Immature natural killer cell (primary cell): Measurements from ENCODE around the gene PRSS53. TPM values are rescaled to one million over a fixed set of nuclear protein-coding genes. Genes with fewer than 3 reads are reported as not detected.
"Not testable (repeated sequence)": the region's sequence is repeated elsewhere in the genome, so short reads cannot be mapped to it uniquely, and the experiment has no call there.

Experiments used
- DNase-seq, 3 donors: peaks; one replicate each; pipeline ENCODE4 v3.0.0; 2022; ENCODE audit warnings: mixed read lengths in 1 of 3
- H3K27ac Mint-ChIP-seq, 6 donors: one replicate each; pipeline ENCODE4 v1.8.0; 2020; ENCODE audit warnings: mixed read lengths in 6 of 6, mild to moderate bottlenecking in 5 of 6, inconsistent platforms in 4 of 6, moderate library complexity in 3 of 6
- H3K27me3 Mint-ChIP-seq, 3 donors: one replicate each; pipeline ENCODE4 v1.8.0; 2020 to 2021; ENCODE audit warnings: low read depth in 3 of 3, mild to moderate bottlenecking in 3 of 3, mixed read lengths in 3 of 3, moderate library complexity in 3 of 3, inconsistent platforms in 1 of 3
- H3K36me3 Mint-ChIP-seq, 3 donors: one replicate each; pipeline ENCODE4 v1.8.0; 2020; ENCODE audit warnings: mixed read lengths in 3 of 3, inconsistent platforms in 2 of 3, mild to moderate bottlenecking in 2 of 3
- H3K4me1 Mint-ChIP-seq, 2 donors: one replicate each; pipeline ENCODE4 v1.8.0; 2020; ENCODE audit warnings: inconsistent platforms in 2 of 2, mild to moderate bottlenecking in 2 of 2, mixed read lengths in 2 of 2, moderate library complexity in 1 of 2
- H3K4me3 Mint-ChIP-seq, 5 donors: one replicate each; pipeline ENCODE4 v1.8.0; 2020; ENCODE audit warnings: mild to moderate bottlenecking in 5 of 5, mixed read lengths in 5 of 5, inconsistent platforms in 3 of 5, moderate library complexity in 3 of 5
- H3K9me3 Mint-ChIP-seq, 6 donors: one replicate each; pipeline ENCODE4 v1.8.0; 2020; ENCODE audit warnings: mild to moderate bottlenecking in 6 of 6, mixed read lengths in 6 of 6, inconsistent platforms in 4 of 6, moderate library complexity in 3 of 6
- polyA plus RNA-seq, 3 donors: library from polyadenylated mRNA; unstranded; fragments of 300-500 nt; fragmentation: Illumina TruSeq; gene quantifications; one replicate each; pipeline ENCODE4 v1.2.3, GENCODE V29; 2021

Gene PRSS53
- polyA plus RNA-seq, 3 donors from 2014 or later = 0.27 to 1.4 (median 0.63) TPM

- H3K27me3 Mint-ChIP-seq = peaks cover 0 to 3% (median 0%) of the 10 kb centered on the region in 3 donors
- H3K36me3 Mint-ChIP-seq = peaks cover 0 to 8% (median 4%) of the 10 kb centered on the region in 3 donors
- no peaks in the 10 kb centered on the region for H3K9me3 Mint-ChIP-seq
- no peak for DNase-seq
- peak overlapping the region in 4 of 5 donors; percentile 21 to 42 (median 32) for H3K4me3 Mint-ChIP-seq
- no peak overlapping the region for H3K27ac Mint-ChIP-seq
- peaks cover 16 to 17% of the 10 kb centered on the region in 2 donors for H3K4me1 Mint-ChIP-seq
Measured at GRCh38 chr16:31110106-31111034, 21.6 kb upstream of the PRSS53 start.

DNA sequence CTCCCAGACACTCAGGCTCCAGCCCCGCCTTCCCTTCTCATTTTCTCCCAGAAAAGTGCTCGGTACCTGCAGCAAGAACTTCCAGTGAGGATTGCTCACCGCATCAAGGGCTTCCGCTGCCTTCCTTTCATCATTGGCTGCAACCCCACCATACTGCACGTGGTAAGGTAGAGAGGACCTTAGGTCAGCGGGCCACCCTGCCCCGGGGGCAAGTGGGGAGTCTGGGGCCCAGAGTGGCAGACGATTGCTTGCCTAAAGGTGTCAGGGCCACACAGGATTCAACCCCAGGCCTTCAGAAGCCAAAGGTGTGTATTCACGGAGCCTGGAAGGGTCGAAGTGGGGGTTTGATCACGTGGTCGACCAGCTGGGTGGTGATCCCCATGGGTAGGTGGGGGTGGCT, 20.9 kb upstream of the PRSS53 start:
- peak overlapping the region; percentile 76 to 81 (median 79) for H3K4me3 Mint-ChIP-seq
- no peak for DNase-seq
- H3K27ac Mint-ChIP-seq = peak overlapping the region in 5 of 6 donors; percentile 23 to 73 (median 69)
- peaks cover 0 to 3% (median 0%) of the 10 kb centered on the region in 3 donors for H3K27me3 Mint-ChIP-seq
- H3K9me3 Mint-ChIP-seq = no peaks in the 10 kb centered on the region
- H3K4me1 Mint-ChIP-seq = peaks cover 16 to 17% of the 10 kb centered on the region in 2 donors
- peaks cover 0 to 8% (median 4%) of the 10 kb centered on the region in 3 donors for H3K36me3 Mint-ChIP-seq

GRCh38 chr16:31108794-31109558, 20.2 kb upstream of the PRSS53 start:
- DNase-seq = no peak
- peaks cover 16 to 17% of the 10 kb centered on the region in 2 donors for H3K4me1 Mint-ChIP-seq
- H3K27ac Mint-ChIP-seq = peak overlapping the region in 2 of 6 donors; percentile 69 to 71
- H3K27me3 Mint-ChIP-seq = peaks cover 0 to 3% (median 0%) of the 10 kb centered on the region in 3 donors
- H3K36me3 Mint-ChIP-seq = peaks cover 0 to 8% (median 4%) of the 10 kb centered on the region in 3 donors
- no peaks in the 10 kb centered on the region for H3K9me3 Mint-ChIP-seq
- peak overlapping the region; percentile 76 to 81 (median 79) for H3K4me3 Mint-ChIP-seq

GRCh38 chr16:31108035-31108793, 19.5 kb upstream of the PRSS53 start, which contains the start of gene BCKDK:
BCKDK (plus strand) TSS chr16:31108386; CDS start chr16:31109224, 838 bp downstream.
- Mint-ChIP-seq H3K27me3 (peaks cover 0 to 5% (median 0%) of the 10 kb centered on the region in 3 donors), H3K4me3 (peak within 1 kb of the TSS; percentile 80 to 89 (median 84)), H3K36me3 (peaks cover 0 to 8% (median 4%) of the 10 kb centered on the region in 3 donors), H3K4me1 (peaks cover 15 to 16% of the 10 kb centered on the region in 2 donors), H3K27ac (peak within 1 kb of the TSS; percentile 47 to 81 (median 65)), H3K9me3 (no peaks in the 10 kb centered on the region)
- DNase-seq = peak; percentile 41 to 47 (median 41)

DNA sequence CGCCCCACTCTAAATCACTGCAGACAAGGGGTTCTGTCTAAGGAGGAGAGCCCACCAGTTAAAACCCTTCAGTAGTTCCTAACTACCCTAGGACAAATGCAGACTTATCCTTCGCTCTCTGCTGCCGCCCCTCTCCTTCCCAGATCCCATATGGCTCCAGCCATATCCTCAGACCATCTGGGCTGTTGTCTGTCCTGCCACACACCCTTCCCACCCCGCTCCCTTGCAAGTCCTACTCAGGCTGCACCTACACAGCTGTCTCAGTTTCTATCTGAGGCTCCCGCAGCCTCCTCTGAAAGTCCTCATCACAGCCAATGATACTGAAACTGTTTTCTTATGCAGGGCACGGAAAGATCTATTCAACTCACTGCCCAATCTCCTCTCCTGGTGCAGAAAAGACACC, 18.7 kb upstream of the PRSS53 start:
- H3K4me1 Mint-ChIP-seq = peaks cover 15 to 16% of the 10 kb centered on the region in 2 donors
- peak overlapping the region in 5 of 6 donors; percentile 10 to 73 (median 47) for H3K27ac Mint-ChIP-seq
- H3K9me3 Mint-ChIP-seq = no peaks in the 10 kb centered on the region
- peaks cover 0 to 7% (median 4%) of the 10 kb centered on the region in 3 donors for H3K36me3 Mint-ChIP-seq
- peak overlapping the region; percentile 80 to 89 (median 84) for H3K4me3 Mint-ChIP-seq
- H3K27me3 Mint-ChIP-seq = peaks cover 0 to 5% (median 2%) of the 10 kb centered on the region in 3 donors
- DNase-seq = no peak

DNA sequence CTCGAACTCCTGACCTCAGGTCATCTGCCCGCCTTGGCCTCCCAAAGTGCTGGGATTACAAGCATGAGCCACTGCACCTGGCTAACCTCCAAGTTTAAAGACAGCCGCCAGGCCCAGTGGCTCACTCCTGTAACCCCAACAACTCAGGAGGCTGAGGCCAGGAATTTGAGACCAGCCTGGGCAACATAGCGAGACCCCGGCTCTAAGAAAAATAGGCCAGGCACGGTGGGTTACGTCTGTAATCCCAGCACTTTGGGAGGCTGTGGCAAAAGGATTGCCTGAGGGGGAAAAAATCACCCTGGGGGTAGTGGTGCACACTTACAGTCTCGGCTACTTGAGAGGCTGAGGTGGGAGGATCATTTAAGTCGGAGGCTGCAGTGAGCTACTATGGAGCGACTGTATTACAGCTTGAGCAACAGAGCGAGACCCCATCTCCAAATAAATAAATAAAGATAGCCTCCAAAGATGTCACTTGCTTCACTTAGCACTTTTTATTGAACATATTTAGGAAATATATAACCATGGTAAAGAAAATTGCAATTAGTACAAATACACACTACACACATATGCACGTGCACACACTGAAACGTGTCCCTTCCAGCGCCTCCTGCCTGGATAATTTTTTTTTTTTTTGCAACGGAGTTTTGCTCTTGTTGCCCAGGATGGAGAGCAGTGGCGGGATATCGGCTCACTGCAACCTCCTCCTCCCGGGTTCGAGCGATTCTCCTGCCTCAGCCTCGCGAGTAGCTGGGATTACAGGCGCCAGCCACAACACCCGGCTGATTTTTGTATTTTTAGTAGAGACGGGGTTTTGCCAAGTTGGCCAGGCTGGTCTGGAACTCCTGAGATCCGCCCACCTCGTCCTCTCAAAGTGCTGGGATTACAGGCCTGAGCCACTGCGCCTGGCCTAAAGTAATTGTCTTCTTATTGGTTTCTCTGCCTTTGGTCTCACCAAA, 18.0 kb upstream of the PRSS53 start:
- H3K9me3 Mint-ChIP-seq = no peaks in the 10 kb centered on the region
- peaks cover 15 to 16% of the 10 kb centered on the region in 2 donors for H3K4me1 Mint-ChIP-seq
- peak overlapping the region in 3 of 5 donors; percentile 80 to 84 (median 83) for H3K4me3 Mint-ChIP-seq
- peaks cover 0 to 6% (median 4%) of the 10 kb centered on the region in 3 donors for H3K36me3 Mint-ChIP-seq
- H3K27ac Mint-ChIP-seq = peak overlapping the region in 2 of 6 donors; percentile 10 to 47
- peaks cover 0 to 5% (median 2%) of the 10 kb centered on the region in 3 donors for H3K27me3 Mint-ChIP-seq
- DNase-seq = no peak

GRCh38 chr16:31105677-31106213, 17.0 kb upstream of the PRSS53 start:
- peaks cover 15 to 16% of the 10 kb centered on the region in 2 donors for H3K4me1 Mint-ChIP-seq
- peaks cover 1 to 7% (median 2%) of the 10 kb centered on the region in 3 donors for H3K27me3 Mint-ChIP-seq
- H3K9me3 Mint-ChIP-seq = no peaks in the 10 kb centered on the region
- DNase-seq = peak; percentile 83 to 85 (median 84)
- peak overlapping the region; percentile 35 to 65 (median 58) for H3K4me3 Mint-ChIP-seq
- peak overlapping the region; percentile 39 to 84 (median 74) for H3K27ac Mint-ChIP-seq
- peaks cover 0 to 6% (median 4%) of the 10 kb centered on the region in 3 donors for H3K36me3 Mint-ChIP-seq

DNA sequence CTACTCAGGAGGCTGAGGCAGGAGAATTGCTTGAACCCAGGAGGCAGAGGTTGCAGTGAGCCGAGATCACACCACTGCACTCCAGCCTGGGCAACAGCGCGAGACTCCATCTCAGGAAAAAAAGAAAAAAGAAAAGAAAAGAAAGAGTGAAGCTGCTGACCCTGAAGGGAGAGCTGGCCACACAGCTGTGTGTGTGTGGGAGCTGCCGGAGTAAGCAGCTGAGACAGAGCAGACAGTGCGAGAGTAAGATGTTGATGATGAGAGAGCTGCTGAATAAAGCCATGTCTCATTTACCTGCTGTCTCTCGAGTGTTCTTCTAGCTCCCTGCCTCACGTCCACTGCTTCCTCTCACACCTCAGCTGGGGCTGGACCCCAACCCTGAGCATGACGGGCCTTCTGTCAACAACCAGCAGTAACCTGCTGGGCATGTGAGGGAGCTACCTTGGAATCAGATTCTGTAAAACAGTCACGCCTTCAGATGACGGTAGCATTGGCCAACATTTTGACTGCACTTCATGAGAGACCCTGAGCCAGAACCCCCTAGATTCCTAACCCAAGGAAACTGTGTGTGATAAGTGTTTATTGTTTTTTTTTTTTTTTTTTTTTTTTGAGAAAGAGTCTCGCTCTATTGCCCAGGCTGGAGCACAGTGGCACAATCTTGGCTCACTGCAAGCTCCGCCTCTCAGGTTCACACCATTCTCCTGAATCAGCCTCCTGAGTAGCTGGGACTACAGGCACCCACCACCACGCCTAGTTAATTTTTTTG, 12.3 kb upstream of the PRSS53 start:
- H3K4me3 Mint-ChIP-seq, H3K9me3 Mint-ChIP-seq, H3K36me3 Mint-ChIP-seq, H3K27me3 Mint-ChIP-seq, H3K27ac Mint-ChIP-seq, DNase-seq: not testable (repeated sequence)
- peaks cover 4 to 12% of the 10 kb centered on the region in 2 donors for H3K4me1 Mint-ChIP-seq

- H3K27me3 Mint-ChIP-seq = peaks cover 9 to 11% (median 10%) of the 10 kb centered on the region in 3 donors
- H3K27ac Mint-ChIP-seq = no peak overlapping the region
- H3K4me3 Mint-ChIP-seq = no peak overlapping the region
- H3K36me3 Mint-ChIP-seq = no peaks in the 10 kb centered on the region
- H3K4me1 Mint-ChIP-seq = peaks cover 8 to 16% of the 10 kb centered on the region in 2 donors
- peaks cover 0 to 1% (median 0%) of the 10 kb centered on the region in 6 donors for H3K9me3 Mint-ChIP-seq
- no peak for DNase-seq
Measured at GRCh38 chr16:31099860-31100638, 11.3 kb upstream of the PRSS53 start.

DNA sequence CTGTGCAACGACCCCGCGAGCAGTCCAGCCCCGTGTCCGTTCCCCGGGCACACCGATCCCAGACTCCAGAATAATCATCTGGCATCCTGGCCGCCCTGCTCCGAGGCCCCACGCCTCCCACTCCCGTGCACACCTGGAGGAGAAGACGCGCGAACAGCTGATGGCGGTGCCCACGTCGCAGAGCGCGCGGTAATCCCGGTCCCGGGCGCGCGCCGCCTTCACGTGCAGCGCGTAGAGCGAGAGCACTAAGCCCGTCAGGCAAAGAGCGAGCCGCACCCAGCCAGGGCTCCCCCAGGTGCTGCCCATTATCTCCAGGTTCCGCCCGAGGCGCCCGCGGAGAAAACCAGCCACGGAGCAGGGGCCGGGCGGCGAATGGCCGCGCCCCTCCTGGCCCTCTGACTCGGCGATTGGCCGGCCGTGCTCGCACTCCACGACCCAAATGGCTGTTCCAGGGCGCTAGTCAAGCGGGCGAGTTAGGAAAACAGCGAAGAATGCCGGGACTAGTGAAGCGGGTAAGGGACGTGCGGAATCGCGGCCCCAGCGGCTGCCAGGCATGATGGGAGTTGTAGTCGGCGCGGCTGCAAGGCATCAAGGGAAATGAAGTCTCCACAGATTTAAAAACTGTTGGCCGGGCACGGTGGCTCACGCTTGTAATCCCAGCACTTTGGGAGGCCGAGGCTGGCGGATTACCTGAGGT, 5.8 kb upstream of the PRSS53 start, which contains the start of gene VKORC1:
Gene VKORC1 (minus strand): TSS at position 374 of the 697 bp plus-strand sequence. CDS start 68 bp downstream, at position 306.
- H3K27me3 Mint-ChIP-seq = peaks cover 10 to 12% (median 12%) of the 10 kb centered on the region in 3 donors
- H3K36me3 Mint-ChIP-seq = no peaks in the 10 kb centered on the region
- peak within 1 kb of the TSS; percentile 78 to 97 (median 87) for H3K4me3 Mint-ChIP-seq
- peak within 1 kb of the TSS; percentile 84 to 97 (median 90) for H3K27ac Mint-ChIP-seq
- DNase-seq = peak; percentile 75 to 79 (median 77)
- no peaks in the 10 kb centered on the region for H3K9me3 Mint-ChIP-seq
- H3K4me1 Mint-ChIP-seq = peaks cover 22 to 30% of the 10 kb centered on the region in 2 donors
